WI38 (cell line): ENCODE data around the gene USP37.

ENCODE experiments used
- H3K4me3 ChIP-seq: 2 replicates; pipeline ENCODE4 v1.5.1; 2011; ENCODE audit warnings: low read depth, mild to moderate bottlenecking, control low read depth, low read length
- TF ChIP-seq, protein P1 (sequence below): IDR thresholded peaks from 2 replicates; pipeline ENCODE4 v1.5.1; 2012; ENCODE audit warnings: low read depth, mild to moderate bottlenecking, control low read depth, low read length

USP37 gene

DNA sequence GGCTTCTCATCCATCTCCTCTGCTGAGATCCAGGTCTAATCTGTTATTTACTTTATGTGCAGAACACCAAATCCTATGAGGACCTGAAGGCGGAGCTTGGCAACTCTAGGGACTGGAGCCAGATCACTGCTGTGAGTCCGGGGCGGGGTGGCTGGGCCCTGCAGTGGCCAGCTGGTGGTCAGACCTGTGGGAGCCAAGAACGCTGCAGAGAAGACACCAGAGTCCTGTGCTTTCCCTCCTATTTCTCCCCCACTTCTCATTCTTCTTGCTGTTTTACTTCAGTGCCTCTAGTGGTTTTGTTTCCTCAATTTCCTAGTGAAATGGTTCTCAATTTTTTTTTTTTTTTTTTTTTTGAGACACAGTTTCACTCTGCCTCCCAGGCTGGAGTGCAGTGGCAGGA, 129.6 kb downstream of the USP37 start:
- H3K4me3 ChIP-seq, result no peak overlapping the region
- TF ChIP-seq, protein P1, sequence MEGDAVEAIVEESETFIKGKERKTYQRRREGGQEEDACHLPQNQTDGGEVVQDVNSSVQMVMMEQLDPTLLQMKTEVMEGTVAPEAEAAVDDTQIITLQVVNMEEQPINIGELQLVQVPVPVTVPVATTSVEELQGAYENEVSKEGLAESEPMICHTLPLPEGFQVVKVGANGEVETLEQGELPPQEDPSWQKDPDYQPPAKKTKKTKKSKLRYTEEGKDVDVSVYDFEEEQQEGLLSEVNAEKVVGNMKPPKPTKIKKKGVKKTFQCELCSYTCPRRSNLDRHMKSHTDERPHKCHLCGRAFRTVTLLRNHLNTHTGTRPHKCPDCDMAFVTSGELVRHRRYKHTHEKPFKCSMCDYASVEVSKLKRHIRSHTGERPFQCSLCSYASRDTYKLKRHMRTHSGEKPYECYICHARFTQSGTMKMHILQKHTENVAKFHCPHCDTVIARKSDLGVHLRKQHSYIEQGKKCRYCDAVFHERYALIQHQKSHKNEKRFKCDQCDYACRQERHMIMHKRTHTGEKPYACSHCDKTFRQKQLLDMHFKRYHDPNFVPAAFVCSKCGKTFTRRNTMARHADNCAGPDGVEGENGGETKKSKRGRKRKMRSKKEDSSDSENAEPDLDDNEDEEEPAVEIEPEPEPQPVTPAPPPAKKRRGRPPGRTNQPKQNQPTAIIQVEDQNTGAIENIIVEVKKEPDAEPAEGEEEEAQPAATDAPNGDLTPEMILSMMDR, result no peak

DNA sequence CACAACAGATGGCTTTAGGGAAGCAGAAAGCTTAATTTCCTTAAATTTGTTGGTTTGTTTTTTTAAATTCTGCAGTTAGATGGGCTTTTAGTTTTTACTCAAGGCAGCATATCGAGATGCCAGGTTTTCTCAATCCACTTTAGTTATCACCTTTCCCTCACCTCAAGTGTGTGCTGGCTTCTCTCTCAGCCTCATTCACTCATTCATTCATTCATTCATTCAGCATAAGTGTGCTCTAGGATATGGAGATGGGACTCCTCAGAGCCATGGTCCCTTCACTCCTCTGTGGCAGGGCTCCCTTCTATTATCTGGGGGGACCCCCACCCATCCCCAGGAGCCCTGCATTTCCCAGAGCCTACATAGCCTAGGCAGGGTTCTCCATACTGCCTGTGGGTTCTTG, 130.2 kb downstream of the USP37 start:
- H3K4me3 ChIP-seq, result no peak overlapping the region

DNA sequence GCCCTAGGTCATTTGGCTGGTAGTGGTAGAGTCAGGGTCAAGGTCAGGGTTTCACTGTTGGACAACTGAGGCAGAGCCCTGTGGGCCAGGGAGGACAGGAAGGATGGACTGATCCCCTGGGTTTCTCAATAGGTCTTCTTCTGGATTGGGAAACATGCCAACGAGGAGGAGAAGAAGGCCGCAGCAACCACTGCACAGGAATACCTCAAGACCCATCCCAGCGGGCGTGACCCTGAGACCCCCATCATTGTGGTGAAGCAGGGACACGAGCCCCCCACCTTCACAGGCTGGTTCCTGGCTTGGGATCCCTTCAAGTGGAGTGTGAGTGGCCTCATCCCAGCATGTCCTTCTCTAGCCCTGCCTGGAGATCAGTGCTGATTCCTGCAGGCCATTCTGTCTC, 131.2 kb downstream of the USP37 start:
- H3K4me3 ChIP-seq, result no peak overlapping the region
- TF ChIP-seq, protein P1, result no peak

More for the DNA sequence above, 130.2 kb downstream of the USP37 start:
- TF ChIP-seq, protein P1, result no peak

DNA sequence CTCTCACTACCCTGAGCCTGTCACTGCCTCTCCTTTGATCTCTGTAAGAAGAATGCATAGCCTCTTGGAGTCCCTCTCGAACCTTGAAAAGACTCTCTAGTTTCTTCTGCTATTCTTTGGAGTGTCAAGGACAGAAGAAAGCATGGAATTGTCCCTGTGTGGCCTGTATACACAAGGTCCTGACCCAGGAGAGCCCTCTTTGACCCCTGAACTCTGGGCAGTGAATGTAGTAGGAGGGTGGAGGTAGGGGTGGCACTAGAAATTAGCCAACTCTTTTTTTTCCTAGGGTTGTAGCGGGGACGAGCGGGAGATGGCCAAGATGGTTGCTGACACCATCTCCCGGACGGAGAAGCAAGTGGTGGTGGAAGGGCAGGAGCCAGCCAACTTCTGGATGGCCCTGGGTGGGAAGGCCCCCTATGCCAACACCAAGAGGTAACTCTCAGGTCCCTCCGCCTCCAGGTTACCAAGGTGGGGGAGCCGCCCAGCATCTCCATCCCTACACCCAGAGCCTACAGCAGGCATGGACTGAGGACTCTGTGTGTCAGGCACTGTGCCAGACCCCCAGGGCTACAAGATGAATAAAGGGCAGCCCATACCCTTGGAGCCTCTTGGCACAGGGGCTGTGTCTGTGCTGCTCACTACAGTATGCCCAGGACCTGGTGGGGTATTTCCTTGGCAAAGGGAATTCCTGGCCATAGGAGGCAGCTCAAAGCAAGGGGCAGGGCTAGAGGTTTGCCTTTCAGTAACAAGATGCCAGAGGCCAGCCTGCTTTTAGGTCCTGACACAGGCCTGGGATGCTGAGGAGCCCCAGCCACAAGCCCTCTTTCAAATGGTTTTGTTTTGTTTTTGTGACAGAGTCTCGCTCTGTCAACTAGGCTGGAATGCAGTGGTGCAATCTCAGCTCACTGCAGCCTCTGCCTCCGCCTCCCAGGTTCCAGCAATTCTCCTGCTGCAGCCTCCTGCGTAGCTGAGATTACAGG, 132.9 kb downstream of the USP37 start:
- H3K4me3 ChIP-seq, result no peak overlapping the region
- TF ChIP-seq, protein P1, result no peak

DNA sequence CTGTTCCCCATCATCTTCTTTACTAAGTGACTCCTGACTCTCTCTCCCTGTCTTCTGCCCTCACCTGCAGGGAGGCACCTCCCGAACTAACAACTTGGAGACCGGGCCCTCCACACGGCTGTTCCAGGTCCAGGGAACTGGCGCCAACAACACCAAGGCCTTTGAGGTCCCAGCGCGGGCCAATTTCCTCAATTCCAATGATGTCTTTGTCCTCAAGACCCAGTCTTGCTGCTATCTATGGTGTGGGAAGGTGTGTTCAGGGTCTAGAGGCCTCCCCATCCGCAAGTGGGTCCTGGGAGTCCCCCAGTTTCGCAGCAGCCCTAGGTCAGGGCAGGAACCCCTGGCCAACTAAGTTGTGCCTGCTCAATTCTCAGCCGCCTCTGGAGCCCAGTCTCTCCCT, 133.7 kb downstream of the USP37 start:
- TF ChIP-seq, protein P1, result no peak
- no peak overlapping the region for H3K4me3 ChIP-seq

DNA sequence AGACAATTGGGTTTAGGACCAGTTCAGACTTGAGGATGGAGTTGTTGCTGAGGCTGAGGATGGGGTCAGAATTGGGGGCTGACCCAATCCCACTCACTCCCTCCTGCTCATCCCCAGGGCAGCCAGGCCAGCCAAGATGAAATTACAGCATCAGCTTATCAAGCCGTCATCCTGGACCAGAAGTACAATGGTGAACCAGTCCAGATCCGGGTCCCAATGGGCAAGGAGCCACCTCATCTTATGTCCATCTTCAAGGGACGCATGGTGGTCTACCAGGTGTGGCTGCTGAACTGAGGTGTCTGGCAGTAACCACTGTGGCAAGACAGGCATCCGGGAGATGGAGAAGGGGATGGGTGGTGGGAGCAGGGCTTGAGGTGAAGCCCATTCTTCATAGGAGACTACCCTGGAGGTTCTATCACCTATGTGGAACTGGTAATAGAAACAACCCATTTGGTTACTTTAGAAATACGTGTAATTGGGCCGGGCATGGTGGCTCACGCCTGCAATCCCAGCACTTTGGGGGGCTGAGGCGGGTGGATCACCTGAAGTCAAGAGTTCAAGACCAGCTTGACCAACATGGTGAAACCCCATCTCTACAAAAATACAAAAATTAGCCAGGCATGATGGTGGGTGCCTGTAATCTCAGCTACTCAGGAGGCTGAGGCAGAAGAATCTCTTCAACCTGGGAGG, 135.3 kb downstream of the USP37 start:
- TF ChIP-seq, protein P1, result no peak
- no peak overlapping the region for H3K4me3 ChIP-seq

DNA sequence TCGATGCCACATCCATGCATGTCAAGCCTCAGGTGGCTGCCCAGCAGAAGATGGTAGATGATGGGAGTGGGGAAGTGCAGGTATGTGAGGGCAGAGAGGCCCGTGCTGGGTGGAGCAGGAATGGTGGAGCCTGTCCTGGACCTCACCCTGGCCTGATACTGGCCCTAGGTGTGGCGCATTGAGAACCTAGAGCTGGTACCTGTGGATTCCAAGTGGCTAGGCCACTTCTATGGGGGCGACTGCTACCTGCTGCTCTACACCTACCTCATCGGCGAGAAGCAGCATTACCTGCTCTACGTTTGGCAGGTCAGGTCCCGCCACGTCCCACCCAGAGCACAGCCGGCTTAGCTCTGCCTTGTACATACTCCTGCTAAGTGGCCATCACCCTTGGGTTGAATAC, 136.3 kb downstream of the USP37 start:
- no peak overlapping the region for H3K4me3 ChIP-seq
- TF ChIP-seq, protein P1, result no peak
